Measurements from ENCODE around the gene TMEM95. TPM values are rescaled to one million over a fixed set of nuclear protein-coding genes. Genes with fewer than 3 reads are reported as not detected.

Gene TMEM95
- total and polyA plus RNA-seq, 10 of the 15 experiments (the other 5 are each of a cell fraction or from before 2014, with no cell fraction given): 0.05 to 0.28 TPM; not detected in 8

DNA sequence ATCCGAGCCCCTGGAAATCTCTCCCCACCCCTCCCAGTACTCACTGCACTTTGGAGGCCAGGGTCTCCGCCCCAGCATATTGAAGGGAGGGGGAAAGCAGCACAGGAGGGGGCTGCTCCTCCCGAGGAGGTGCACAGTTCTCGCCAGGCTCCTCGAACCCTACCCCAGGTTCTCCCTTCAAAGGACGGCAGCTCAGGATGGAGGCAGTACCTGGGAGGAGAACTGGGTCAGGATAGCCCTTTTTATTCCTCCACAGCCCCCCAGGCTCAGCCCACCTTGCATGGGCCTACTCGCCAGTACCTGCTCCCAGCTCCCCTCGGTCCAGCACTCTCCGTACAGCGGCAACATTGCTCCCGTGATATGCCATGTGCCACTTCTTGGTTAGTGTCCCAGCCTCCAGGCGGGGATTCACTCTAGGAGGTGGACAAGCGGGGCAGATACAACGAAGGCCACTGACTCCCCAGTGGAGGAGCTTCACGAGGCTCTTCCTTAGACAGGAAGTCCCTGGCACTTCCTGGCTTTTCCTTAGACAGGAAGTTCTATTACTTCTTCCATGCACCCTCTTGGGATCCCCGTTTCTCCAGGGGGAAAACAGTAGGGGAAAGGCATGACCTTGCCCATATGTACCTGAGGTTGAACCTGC is 37.7 kb upstream of the TMEM95 start:
- RAD21 ChIA-PET (ENCODE audit: unreplicated experiment): no interaction called here
- H4K20me1 ChIP-seq (ENCODE audit: control insufficient read depth, insufficient read depth): no peaks in the 10 kb centered on the region
- peaks cover 16% of the 10 kb centered on the region for H3K79me2 ChIP-seq (ENCODE audit: control insufficient read depth, insufficient read depth, low read length)
- SMC1A ChIA-PET (ENCODE audit: uncharacterized antibody, unreplicated experiment): no interaction called here
- H3K4me3 ChIP-seq: no peak overlapping the region
- WGBS (ENCODE audit: insufficient coverage, insufficient replicate concordance, low lambda C conversion rate, missing lambda C conversion rate): 86% methylated on average over 16 of the region's 16 CpGs
- CTCF ChIA-PET: interaction anchor here (0.8 kb wide), 1 partner anchor 33 kb away, joined by 3 read pairs; no protein-coding TSS in a partner anchor
- DNase-seq (ENCODE audit: low read depth, low spot score) (no peak), ATAC-seq (no peak), FAIRE-seq (no peak)
- H2AFZ ChIP-seq (ENCODE audit: control insufficient read depth, low read depth, low read length): no peak overlapping the region
- H3K9me3 ChIP-seq (replicated peaks; ENCODE audit: control insufficient read depth, insufficient read depth, low read length): no peaks in the 10 kb centered on the region
- POLR2A ChIA-PET: interaction anchor here (0.6 kb wide), 1 partner anchor 403 kb away, joined by 3 read pairs; no protein-coding TSS in a partner anchor
- no TSS peak for BruUV-seq (replicated peaks)
- H3K27ac ChIP-seq (ENCODE audit: control insufficient read depth, insufficient read depth): no peak overlapping the region
- no peaks in the 10 kb centered on the region for H3K27me3 ChIP-seq (replicated peaks in 1 of 2; ENCODE audit: control insufficient read depth in 2 of 2, insufficient read depth in 2 of 2, low read length in 1 of 2)
- peaks cover 12% of the 10 kb centered on the region; the same call in 1 of the 2 replicates for H3K4me1 ChIP-seq (ENCODE audit: control insufficient read depth, insufficient read depth, low read length)
- peaks cover 15 to 34% of the 10 kb centered on the region in 2 experiments for H3K36me3 ChIP-seq (ENCODE audit: control insufficient read depth in 2 of 2, insufficient read depth in 2 of 2, low read length in 1 of 2)
- H3K4me2 ChIP-seq (ENCODE audit: control insufficient read depth, insufficient read depth): no peak overlapping the region
- intact Hi-C loops (cut with micrococcal nuclease; ENCODE audit: unreplicated experiment): no loop called here
- no peak overlapping the region for H3K9ac ChIP-seq (ENCODE audit: control insufficient read depth, insufficient read depth, low read length)
- in situ Hi-C loops (cut with MboI): no loop called here
- no peak for TF ChIP-seq MEF2A (IDR thresholded peaks at IDR 0.05; ENCODE audit: insufficient read depth, low read depth, low read length)
- TF ChIP-seq, protein P1, sequence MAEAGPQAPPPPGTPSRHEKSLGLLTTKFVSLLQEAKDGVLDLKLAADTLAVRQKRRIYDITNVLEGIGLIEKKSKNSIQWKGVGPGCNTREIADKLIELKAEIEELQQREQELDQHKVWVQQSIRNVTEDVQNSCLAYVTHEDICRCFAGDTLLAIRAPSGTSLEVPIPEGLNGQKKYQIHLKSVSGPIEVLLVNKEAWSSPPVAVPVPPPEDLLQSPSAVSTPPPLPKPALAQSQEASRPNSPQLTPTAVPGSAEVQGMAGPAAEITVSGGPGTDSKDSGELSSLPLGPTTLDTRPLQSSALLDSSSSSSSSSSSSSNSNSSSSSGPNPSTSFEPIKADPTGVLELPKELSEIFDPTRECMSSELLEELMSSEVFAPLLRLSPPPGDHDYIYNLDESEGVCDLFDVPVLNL (IDR thresholded peaks at IDR 0.05; ENCODE audit: low read depth, low read length): no peak
- TF ChIP-seq CHD2 (IDR thresholded peaks at IDR 0.05; ENCODE audit: borderline replicate concordance, low read depth, low read length): no peak
- TF ChIP-seq, protein P2, sequence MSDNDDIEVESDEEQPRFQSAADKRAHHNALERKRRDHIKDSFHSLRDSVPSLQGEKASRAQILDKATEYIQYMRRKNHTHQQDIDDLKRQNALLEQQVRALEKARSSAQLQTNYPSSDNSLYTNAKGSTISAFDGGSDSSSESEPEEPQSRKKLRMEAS (IDR thresholded peaks at IDR 0.05; ENCODE audit: low read depth, low read length): no peak
- no peak for TF ChIP-seq RBBP5 (conservative IDR thresholded peaks at IDR 0.05)
- TF ChIP-seq, protein P3, sequence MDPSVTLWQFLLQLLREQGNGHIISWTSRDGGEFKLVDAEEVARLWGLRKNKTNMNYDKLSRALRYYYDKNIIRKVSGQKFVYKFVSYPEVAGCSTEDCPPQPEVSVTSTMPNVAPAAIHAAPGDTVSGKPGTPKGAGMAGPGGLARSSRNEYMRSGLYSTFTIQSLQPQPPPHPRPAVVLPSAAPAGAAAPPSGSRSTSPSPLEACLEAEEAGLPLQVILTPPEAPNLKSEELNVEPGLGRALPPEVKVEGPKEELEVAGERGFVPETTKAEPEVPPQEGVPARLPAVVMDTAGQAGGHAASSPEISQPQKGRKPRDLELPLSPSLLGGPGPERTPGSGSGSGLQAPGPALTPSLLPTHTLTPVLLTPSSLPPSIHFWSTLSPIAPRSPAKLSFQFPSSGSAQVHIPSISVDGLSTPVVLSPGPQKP (IDR thresholded peaks at IDR 0.05; ENCODE audit: low read depth, low read length): no peak
- TF ChIP-seq RELA (IDR thresholded peaks at IDR 0.05; ENCODE audit: borderline replicate concordance, partially characterized antibody): no peak
- TF ChIP-seq, protein P4, sequence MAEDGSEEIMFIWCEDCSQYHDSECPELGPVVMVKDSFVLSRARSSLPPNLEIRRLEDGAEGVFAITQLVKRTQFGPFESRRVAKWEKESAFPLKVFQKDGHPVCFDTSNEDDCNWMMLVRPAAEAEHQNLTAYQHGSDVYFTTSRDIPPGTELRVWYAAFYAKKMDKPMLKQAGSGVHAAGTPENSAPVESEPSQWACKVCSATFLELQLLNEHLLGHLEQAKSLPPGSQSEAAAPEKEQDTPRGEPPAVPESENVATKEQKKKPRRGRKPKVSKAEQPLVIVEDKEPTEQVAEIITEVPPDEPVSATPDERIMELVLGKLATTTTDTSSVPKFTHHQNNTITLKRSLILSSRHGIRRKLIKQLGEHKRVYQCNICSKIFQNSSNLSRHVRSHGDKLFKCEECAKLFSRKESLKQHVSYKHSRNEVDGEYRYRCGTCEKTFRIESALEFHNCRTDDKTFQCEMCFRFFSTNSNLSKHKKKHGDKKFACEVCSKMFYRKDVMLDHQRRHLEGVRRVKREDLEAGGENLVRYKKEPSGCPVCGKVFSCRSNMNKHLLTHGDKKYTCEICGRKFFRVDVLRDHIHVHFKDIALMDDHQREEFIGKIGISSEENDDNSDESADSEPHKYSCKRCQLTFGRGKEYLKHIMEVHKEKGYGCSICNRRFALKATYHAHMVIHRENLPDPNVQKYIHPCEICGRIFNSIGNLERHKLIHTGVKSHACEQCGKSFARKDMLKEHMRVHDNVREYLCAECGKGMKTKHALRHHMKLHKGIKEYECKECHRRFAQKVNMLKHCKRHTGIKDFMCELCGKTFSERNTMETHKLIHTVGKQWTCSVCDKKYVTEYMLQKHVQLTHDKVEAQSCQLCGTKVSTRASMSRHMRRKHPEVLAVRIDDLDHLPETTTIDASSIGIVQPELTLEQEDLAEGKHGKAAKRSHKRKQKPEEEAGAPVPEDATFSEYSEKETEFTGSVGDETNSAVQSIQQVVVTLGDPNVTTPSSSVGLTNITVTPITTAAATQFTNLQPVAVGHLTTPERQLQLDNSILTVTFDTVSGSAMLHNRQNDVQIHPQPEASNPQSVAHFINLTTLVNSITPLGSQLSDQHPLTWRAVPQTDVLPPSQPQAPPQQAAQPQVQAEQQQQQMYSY (CRISPR knock-in tag; IDR thresholded peaks at IDR 0.05): no peak
- no peak for TF ChIP-seq NFXL1 (IDR thresholded peaks at IDR 0.05; ENCODE audit: borderline replicate concordance)
- no peak for TF ChIP-seq SMARCA5 (IDR thresholded peaks at IDR 0.05)
- TF ChIP-seq TCF12 (IDR thresholded peaks at IDR 0.05; ENCODE audit: low read depth, low read length): no peak
- no peak for TF ChIP-seq NR2F1 (conservative IDR thresholded peaks at IDR 0.05)
- TF ChIP-seq, protein P5, sequence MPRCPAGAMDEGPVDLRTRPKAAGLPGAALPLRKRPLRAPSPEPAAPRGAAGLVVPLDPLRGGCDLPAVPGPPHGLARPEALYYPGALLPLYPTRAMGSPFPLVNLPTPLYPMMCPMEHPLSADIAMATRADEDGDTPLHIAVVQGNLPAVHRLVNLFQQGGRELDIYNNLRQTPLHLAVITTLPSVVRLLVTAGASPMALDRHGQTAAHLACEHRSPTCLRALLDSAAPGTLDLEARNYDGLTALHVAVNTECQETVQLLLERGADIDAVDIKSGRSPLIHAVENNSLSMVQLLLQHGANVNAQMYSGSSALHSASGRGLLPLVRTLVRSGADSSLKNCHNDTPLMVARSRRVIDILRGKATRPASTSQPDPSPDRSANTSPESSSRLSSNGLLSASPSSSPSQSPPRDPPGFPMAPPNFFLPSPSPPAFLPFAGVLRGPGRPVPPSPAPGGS (IDR thresholded peaks at IDR 0.05; ENCODE audit: borderline replicate concordance, insufficient read depth, low read depth, low read length, poor library complexity, severe bottlenecking): no peak
- TF ChIP-seq CBX3 (IDR thresholded peaks at IDR 0.05; ENCODE audit: borderline replicate concordance, low read depth): no peak
- TF ChIP-seq, protein P6, sequence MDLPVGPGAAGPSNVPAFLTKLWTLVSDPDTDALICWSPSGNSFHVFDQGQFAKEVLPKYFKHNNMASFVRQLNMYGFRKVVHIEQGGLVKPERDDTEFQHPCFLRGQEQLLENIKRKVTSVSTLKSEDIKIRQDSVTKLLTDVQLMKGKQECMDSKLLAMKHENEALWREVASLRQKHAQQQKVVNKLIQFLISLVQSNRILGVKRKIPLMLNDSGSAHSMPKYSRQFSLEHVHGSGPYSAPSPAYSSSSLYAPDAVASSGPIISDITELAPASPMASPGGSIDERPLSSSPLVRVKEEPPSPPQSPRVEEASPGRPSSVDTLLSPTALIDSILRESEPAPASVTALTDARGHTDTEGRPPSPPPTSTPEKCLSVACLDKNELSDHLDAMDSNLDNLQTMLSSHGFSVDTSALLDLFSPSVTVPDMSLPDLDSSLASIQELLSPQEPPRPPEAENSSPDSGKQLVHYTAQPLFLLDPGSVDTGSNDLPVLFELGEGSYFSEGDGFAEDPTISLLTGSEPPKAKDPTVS (IDR thresholded peaks at IDR 0.05; ENCODE audit: low read depth, low read length): no peak

All from GM12878 (cell line).